Measurements from ENCODE around the gene HYCC1. TPM values are rescaled to one million over a fixed set of nuclear protein-coding genes. Genes with fewer than 3 reads are reported as not detected.

The HYCC1 gene
- polyA plus RNA-seq, 1 donor (not counting 4 experiments of a cell fraction or from before 2014, with no cell fraction given), result 35.8 TPM

DNA sequence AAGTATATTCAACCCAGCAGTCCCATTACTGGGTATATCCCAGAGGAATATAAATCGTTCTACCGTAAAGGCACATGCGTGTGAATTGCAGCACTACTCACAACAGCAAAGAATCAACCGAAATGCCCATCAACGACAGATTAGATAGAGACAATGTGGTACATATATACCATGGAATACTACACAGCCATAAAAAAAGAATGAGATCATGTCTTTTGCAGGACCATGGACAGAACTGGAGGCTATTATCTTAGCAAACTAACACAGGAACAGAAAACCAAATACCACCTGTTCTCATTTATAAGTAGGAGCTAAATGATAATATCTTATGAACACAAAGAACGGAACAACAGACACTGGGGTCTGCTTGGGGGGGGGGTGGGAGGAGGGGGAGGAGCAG lies 47.4 kb upstream of the HYCC1 start:
- Histone ChIP-seq H3K9me1 (ENCODE audit: control insufficient read depth, extremely low read depth, insufficient read depth, low read length) (no peaks in the 10 kb centered on the region), H3K36me3 (ENCODE audit: control insufficient read depth in 2 of 2, extremely low read depth in 1 of 2, insufficient read depth in 2 of 2, low read length in 2 of 2) (no peaks in the 10 kb centered on the region), H3K27me3 (ENCODE audit: control insufficient read depth, extremely low read depth, insufficient read depth, low read length) (no peaks in the 10 kb centered on the region), H3K4me2 (ENCODE audit: control insufficient read depth, extremely low read depth, insufficient read depth, low read depth, low read length) (no peak overlapping the region), H3K9me3 (ENCODE audit: control insufficient read depth, low read depth, low read length) (no peaks in the 10 kb centered on the region), H4K20me1 (ENCODE audit: control insufficient read depth, extremely low read depth, insufficient read depth, low read length) (no peaks in the 10 kb centered on the region), H3K79me2 (ENCODE audit: control insufficient read depth, insufficient read depth, low read length) (no peaks in the 10 kb centered on the region), H3K4me1 (ENCODE audit: control insufficient read depth, extremely low read depth, insufficient read depth, low read length) (peaks cover 6% of the 10 kb centered on the region), H3K27ac (ENCODE audit: control insufficient read depth, insufficient read depth, low read length) (no peak overlapping the region), H3K4me3 (ENCODE audit: control insufficient read depth in 2 of 3, extremely low read depth in 1 of 3, insufficient read depth in 2 of 3, low read depth in 1 of 3, low read length in 3 of 3) (no peak overlapping the region), H2AFZ (ENCODE audit: control insufficient read depth, low read length) (no peak overlapping the region), H3K9ac (ENCODE audit: control insufficient read depth, extremely low read depth, insufficient read depth, low read length) (no peak overlapping the region)
- DNase-seq (ENCODE audit: low read depth, low spot score) (no peak), FAIRE-seq (no peak)
- dilution Hi-C loops (cut with MboI; ENCODE audit: extremely low pct_ligation_motif_present, low sequenced_read_pairs), result no loop called here
- TF ChIP-seq, protein P1, sequence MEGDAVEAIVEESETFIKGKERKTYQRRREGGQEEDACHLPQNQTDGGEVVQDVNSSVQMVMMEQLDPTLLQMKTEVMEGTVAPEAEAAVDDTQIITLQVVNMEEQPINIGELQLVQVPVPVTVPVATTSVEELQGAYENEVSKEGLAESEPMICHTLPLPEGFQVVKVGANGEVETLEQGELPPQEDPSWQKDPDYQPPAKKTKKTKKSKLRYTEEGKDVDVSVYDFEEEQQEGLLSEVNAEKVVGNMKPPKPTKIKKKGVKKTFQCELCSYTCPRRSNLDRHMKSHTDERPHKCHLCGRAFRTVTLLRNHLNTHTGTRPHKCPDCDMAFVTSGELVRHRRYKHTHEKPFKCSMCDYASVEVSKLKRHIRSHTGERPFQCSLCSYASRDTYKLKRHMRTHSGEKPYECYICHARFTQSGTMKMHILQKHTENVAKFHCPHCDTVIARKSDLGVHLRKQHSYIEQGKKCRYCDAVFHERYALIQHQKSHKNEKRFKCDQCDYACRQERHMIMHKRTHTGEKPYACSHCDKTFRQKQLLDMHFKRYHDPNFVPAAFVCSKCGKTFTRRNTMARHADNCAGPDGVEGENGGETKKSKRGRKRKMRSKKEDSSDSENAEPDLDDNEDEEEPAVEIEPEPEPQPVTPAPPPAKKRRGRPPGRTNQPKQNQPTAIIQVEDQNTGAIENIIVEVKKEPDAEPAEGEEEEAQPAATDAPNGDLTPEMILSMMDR (optimal IDR thresholded peaks at IDR 0.05 in 1 of 3, IDR thresholded peaks at IDR 0.05 in 1 of 3, conservative IDR thresholded peaks at IDR 0.05 in 1 of 3; ENCODE audit: extremely low read depth in 1 of 3, insufficient read depth in 2 of 3, low read length in 3 of 3), result no peak
- no peak for TF ChIP-seq EZH2 (IDR thresholded peaks at IDR 0.05; ENCODE audit: low read length)

- no peaks in the 10 kb centered on the region for H3K9me3 ChIP-seq (ENCODE audit: control insufficient read depth, low read depth, low read length)
- DNase-seq (ENCODE audit: low read depth, low spot score) (no peak), FAIRE-seq (no peak)
- no peaks in the 10 kb centered on the region for H3K79me2 ChIP-seq (ENCODE audit: control insufficient read depth, insufficient read depth, low read length)
- peaks cover 6% of the 10 kb centered on the region for H3K4me1 ChIP-seq (ENCODE audit: control insufficient read depth, extremely low read depth, insufficient read depth, low read length)
- TF ChIP-seq, protein P1 (optimal IDR thresholded peaks at IDR 0.05 in 1 of 3, IDR thresholded peaks at IDR 0.05 in 1 of 3, conservative IDR thresholded peaks at IDR 0.05 in 1 of 3; ENCODE audit: extremely low read depth in 1 of 3, insufficient read depth in 2 of 3, low read length in 3 of 3), result no peak
- no peak for TF ChIP-seq EZH2 (IDR thresholded peaks at IDR 0.05; ENCODE audit: low read length)
- no peak overlapping the region for H3K4me3 ChIP-seq (ENCODE audit: control insufficient read depth in 2 of 3, extremely low read depth in 1 of 3, insufficient read depth in 2 of 3, low read depth in 1 of 3, low read length in 3 of 3)
- H2AFZ ChIP-seq (ENCODE audit: control insufficient read depth, low read length), result peak overlapping the region; percentile 19
- H3K9ac ChIP-seq (ENCODE audit: control insufficient read depth, extremely low read depth, insufficient read depth, low read length), result no peak overlapping the region
- no peaks in the 10 kb centered on the region for H4K20me1 ChIP-seq (ENCODE audit: control insufficient read depth, extremely low read depth, insufficient read depth, low read length)
- dilution Hi-C loops (cut with MboI; ENCODE audit: extremely low pct_ligation_motif_present, low sequenced_read_pairs), result no loop called here
- H3K4me2 ChIP-seq (ENCODE audit: control insufficient read depth, extremely low read depth, insufficient read depth, low read depth, low read length), result no peak overlapping the region
- no peaks in the 10 kb centered on the region for H3K27me3 ChIP-seq (ENCODE audit: control insufficient read depth, extremely low read depth, insufficient read depth, low read length)
- H3K27ac ChIP-seq (ENCODE audit: control insufficient read depth, insufficient read depth, low read length), result no peak overlapping the region
- no peaks in the 10 kb centered on the region for H3K9me1 ChIP-seq (ENCODE audit: control insufficient read depth, extremely low read depth, insufficient read depth, low read length)
- H3K36me3 ChIP-seq (ENCODE audit: control insufficient read depth in 2 of 2, extremely low read depth in 1 of 2, insufficient read depth in 2 of 2, low read length in 2 of 2), result no peaks in the 10 kb centered on the region
These were observed 44.6 kb upstream of the HYCC1 start for GRCh38 chr7:23058408-23059096.
